H1 (cell line): Measurements from ENCODE around the gene SSNA1. TPM values are rescaled to one million over a fixed set of nuclear protein-coding genes. Genes with fewer than 3 reads are reported as not detected.

Experiments used
- CTCF ChIA-PET: fragments of 300-600 bp; sonication (Branson Sonifier 250); formaldehyde crosslinking; loops from one replicate; lab custom pipeline; 2021; ENCODE audit not compliant: partially characterized antibody; lab: Charles Lee
- POLR2A ChIA-PET: fragments of 300-600 bp; sonication (Branson Sonifier 250); formaldehyde crosslinking; loops from one replicate; lab custom pipeline; 2021; ENCODE audit warnings: inconsistent platforms; ENCODE audit not compliant: partially characterized antibody; lab: Charles Lee
- DNase-seq, 2 experiments: peaks; one replicate each; pipeline versions ENCODE4 v3.0.0 to v3.0.0-alpha.2; 2010 to 2022; ENCODE audit warnings: low spot score in 2 of 2, low read depth in 1 of 2, mixed read lengths in 1 of 2
- FAIRE-seq: peaks from 2 replicates; lab custom pipeline; 2011; peaks lifted over from hg19 to GRCh38; lab: Jason Lieb, UNC
- H2AFZ ChIP-seq: 2 replicates; pipeline ENCODE4 v1.8.1; 2012; ENCODE audit warnings: low read length, inconsistent platforms
- H2AK5ac ChIP-seq: 2 replicates; pipeline ENCODE4 v1.6.1; 2013; ENCODE audit warnings: low read depth, low read length
- H2BK120ac ChIP-seq: replicated peaks from 2 replicates; pipeline ENCODE3; 2013; ENCODE audit warnings: low read depth, low read length, inconsistent platforms
- H2BK12ac ChIP-seq: 2 replicates; pipeline ENCODE4 v1.6.1; 2013; ENCODE audit warnings: low read depth, low read length
- H2BK15ac ChIP-seq: 2 replicates; pipeline ENCODE4 v1.6.1; 2013; ENCODE audit warnings: low read length
- H2BK20ac ChIP-seq: 2 replicates; pipeline ENCODE4 v1.6.1; 2013; ENCODE audit warnings: low read length
- H2BK5ac ChIP-seq: 2 replicates; pipeline ENCODE4 v1.6.1; 2013; ENCODE audit warnings: low read depth, low read length
- H3K14ac ChIP-seq: 2 replicates; pipeline ENCODE4 v1.6.1; 2013; ENCODE audit warnings: inconsistent platforms; ENCODE audit not compliant: insufficient read length
- H3K18ac ChIP-seq: 2 replicates; pipeline ENCODE4 v1.6.1; 2013; ENCODE audit warnings: low read length; ENCODE audit errors: extremely low read depth
- H3K23ac ChIP-seq: 2 replicates; pipeline ENCODE4 v1.6.1; 2013; ENCODE audit warnings: inconsistent platforms; ENCODE audit not compliant: insufficient read length
- H3K23me2 ChIP-seq: 2 replicates; pipeline ENCODE4 v1.6.1; 2013; ENCODE audit warnings: low read depth, low read length
- H3K27ac ChIP-seq: 2 replicates; pipeline ENCODE4 v1.6.1; 2011; ENCODE audit warnings: low read depth, low read length, inconsistent platforms
- H3K27me3 ChIP-seq, 4 experiments: replicated peaks in 1 of 4; 1 replicate in 1 of 4; 2 replicates in 3 of 4; pipeline versions ENCODE4 v1.6.1 to v1.8.1; 2011 to 2013; ENCODE audit warnings: low read length in 3 of 4, mild to moderate bottlenecking in 3 of 4, inconsistent platforms in 2 of 4, mixed read lengths in 2 of 4, moderate library complexity in 1 of 4; ENCODE audit not compliant: control insufficient read depth in 3 of 4, insufficient read depth in 3 of 4; ENCODE audit errors: extremely low read depth in 1 of 4
- H3K36me3 ChIP-seq, 4 experiments: 2 replicates each; pipeline versions ENCODE4 v1.6.1 to v1.8.1; 2011 to 2013; ENCODE audit warnings: mild to moderate bottlenecking in 4 of 4, low read length in 3 of 4, moderate library complexity in 2 of 4, control low read depth in 1 of 4, inconsistent platforms in 1 of 4; ENCODE audit not compliant: insufficient read depth in 4 of 4, control insufficient read depth in 2 of 4
- H3K4ac ChIP-seq: replicated peaks from 2 replicates; pipeline ENCODE3; 2013; ENCODE audit warnings: low read length, low read depth, mixed read lengths, inconsistent platforms; ENCODE audit not compliant: insufficient read length
- H3K4me1 ChIP-seq, 4 experiments: replicated peaks in 1 of 4; 1 replicate in 1 of 4; 2 replicates in 3 of 4; pipeline versions ENCODE4 v1.6.1 to v1.8.1; 2011 to 2013; ENCODE audit warnings: low read length in 3 of 4, inconsistent platforms in 2 of 4, mixed read lengths in 1 of 4; ENCODE audit not compliant: insufficient read depth in 4 of 4, control insufficient read depth in 3 of 4
- H3K4me2 ChIP-seq, 2 experiments: 2 replicates each; pipeline versions ENCODE4 v1.6.1 to v1.8.1; 2011 to 2013; ENCODE audit warnings: low read depth in 2 of 2, low read length in 2 of 2, control low read depth in 1 of 2, inconsistent platforms in 1 of 2, mild to moderate bottlenecking in 1 of 2; ENCODE audit not compliant: insufficient read depth in 1 of 2
- H3K4me3 ChIP-seq, 4 experiments: fragments of 200-600, 300-600 bp in 1 of 4; sonication (generic), shearing (Covaris generic), sonication (Bioruptor Twin) in 1 of 4; 2 replicates each; pipeline versions ENCODE4 v1.5.1 to v1.8.1; 2011 to 2016; ENCODE audit warnings: low read length in 4 of 4, low read depth in 3 of 4, control low read depth in 2 of 4, inconsistent platforms in 2 of 4, mild to moderate bottlenecking in 2 of 4, mixed read lengths in 1 of 4, moderate library complexity in 1 of 4; ENCODE audit not compliant: insufficient read depth in 2 of 4; ENCODE audit errors: extremely low read depth in 1 of 4
- H3K56ac ChIP-seq: replicated peaks from 2 replicates; pipeline ENCODE3; 2013; ENCODE audit warnings: low read depth, mild to moderate bottlenecking, mixed read lengths, low read length, inconsistent platforms; ENCODE audit not compliant: insufficient read length
- H3K79me1 ChIP-seq: 2 replicates; pipeline ENCODE4 v1.6.1; 2013; ENCODE audit warnings: low read depth, low read length, control low read depth
- H3K79me2 ChIP-seq, 2 experiments: 2 replicates each; pipeline versions ENCODE4 v1.6.1 to v1.8.1; 2012 to 2013; ENCODE audit warnings: low read length in 2 of 2, mild to moderate bottlenecking in 2 of 2, inconsistent platforms in 1 of 2; ENCODE audit not compliant: insufficient read depth in 2 of 2, control insufficient read depth in 1 of 2
- H3K9ac ChIP-seq, 4 experiments: replicated peaks in 1 of 4; 1 replicate in 1 of 4; 2 replicates in 3 of 4; pipeline versions ENCODE4 v1.6.1 to v1.8.1; 2011 to 2013; ENCODE audit warnings: low read depth in 3 of 4, low read length in 3 of 4, control low read depth in 2 of 4, mild to moderate bottlenecking in 2 of 4, moderate library complexity in 2 of 4, inconsistent platforms in 1 of 4; ENCODE audit errors: extremely low read depth in 1 of 4
- H3K9me3 ChIP-seq, 2 experiments: 2 replicates each; pipeline versions ENCODE4 v1.6.1 to v1.8.1; 2012 to 2013; ENCODE audit warnings: mild to moderate bottlenecking in 2 of 2, moderate library complexity in 2 of 2, control low read depth in 1 of 2, inconsistent platforms in 1 of 2, low read depth in 1 of 2, low read length in 1 of 2, mixed read lengths in 1 of 2; ENCODE audit not compliant: insufficient read depth in 2 of 2
- H4K20me1 ChIP-seq, 2 experiments: replicated peaks in 1 of 2; 2 replicates each; pipeline versions ENCODE3 to v1.8.1; 2011 to 2013; ENCODE audit warnings: inconsistent platforms in 2 of 2, low read length in 2 of 2, mild to moderate bottlenecking in 1 of 2; ENCODE audit not compliant: insufficient read depth in 2 of 2, control insufficient read depth in 1 of 2
- H4K5ac ChIP-seq: 2 replicates; pipeline ENCODE4 v1.6.1; 2013; ENCODE audit warnings: low read length, low read depth, mixed read lengths, inconsistent platforms; ENCODE audit not compliant: insufficient read length
- H4K8ac ChIP-seq: 2 replicates; pipeline ENCODE4 v1.8.0; 2013; ENCODE audit warnings: mild to moderate bottlenecking, moderate library complexity, low read length, inconsistent platforms; ENCODE audit not compliant: insufficient read depth; ENCODE audit errors: extremely low read depth
- H4K91ac ChIP-seq: replicated peaks from 2 replicates; pipeline ENCODE3; 2013; ENCODE audit warnings: low read length, mixed read lengths, inconsistent platforms; ENCODE audit not compliant: insufficient read length
- ASH2L ChIP-seq: fragments of 200-600, 300-600 bp; sonication (generic); IDR thresholded peaks from one replicate; pipeline ENCODE4 v1.7.1; 2017; ENCODE audit warnings: low read length
- BACH1 ChIP-seq: IDR thresholded peaks from 2 replicates; pipeline ENCODE4 v1.6.1; 2012; ENCODE audit warnings: low read length, improper control_type of control experiment
- BCL11A ChIP-seq, 2 experiments: IDR thresholded peaks; one replicate each; pipeline ENCODE4 v1.6.1; 2011; ENCODE audit warnings: low read depth in 2 of 2, low read length in 2 of 2, mild to moderate bottlenecking in 2 of 2
- KDM5A ChIP-seq: fragments of 200-600 bp; IDR thresholded peaks from 2 replicates; pipeline ENCODE4 v1.7.1; 2012; ENCODE audit warnings: mild to moderate bottlenecking, low read length, inconsistent platforms, mixed read lengths
- POLR2AphosphoS5 ChIP-seq: IDR thresholded peaks from 2 replicates; pipeline ENCODE4 v1.6.1; 2011; ENCODE audit warnings: low read depth, low read length
- POU5F1 ChIP-seq: IDR thresholded peaks from 2 replicates; pipeline ENCODE4 v1.6.1; 2011; ENCODE audit warnings: low read depth, mild to moderate bottlenecking, low read length, moderate library complexity
- RAD21 ChIP-seq, 2 experiments: IDR thresholded peaks in 1 of 2; conservative IDR thresholded peaks in 1 of 2; 2 replicates each; pipeline ENCODE4 v1.6.1; 2011; ENCODE audit warnings: low read depth in 2 of 2, low read length in 2 of 2, improper control_type of control experiment in 1 of 2, inconsistent platforms in 1 of 2, mild to moderate bottlenecking in 1 of 2, moderate library complexity in 1 of 2
- SIRT6 ChIP-seq: IDR thresholded peaks from one replicate; pipeline ENCODE4 v1.7.1; 2012; ENCODE audit warnings: low read length, inconsistent platforms
- SIX5 ChIP-seq: IDR thresholded peaks from 2 replicates; pipeline ENCODE4 v1.6.1; 2011; ENCODE audit warnings: mild to moderate bottlenecking, low read depth, low read length
- TAF1 ChIP-seq: IDR thresholded peaks from 2 replicates; pipeline ENCODE4 v1.6.1; 2011; ENCODE audit warnings: mild to moderate bottlenecking, low read depth, low read length
- TCF12 ChIP-seq: IDR thresholded peaks from 2 replicates; pipeline ENCODE4 v1.6.1; 2011; ENCODE audit warnings: low read depth, mild to moderate bottlenecking, low read length
- ZNF274 ChIP-seq: IDR thresholded peaks from 2 replicates; pipeline ENCODE4 v1.7.0; 2012; ENCODE audit warnings: low read length, borderline replicate concordance; ENCODE audit errors: extremely low read depth
- WGBS, 2 experiments: shearing (Covaris generic) in 1 of 2; methylation state at CpG; one replicate each; pipeline versions ENCODE4 v1.1.6 to v1.1.7; 2013 to 2015; ENCODE audit warnings: low lambda C conversion rate in 2 of 2, mixed read lengths in 2 of 2, inconsistent platforms in 1 of 2, low coverage in 1 of 2, missing lambda C conversion rate in 1 of 2; ENCODE audit not compliant: insufficient replicate concordance in 2 of 2, insufficient coverage in 1 of 2, insufficient read length in 1 of 2; ENCODE audit errors: extremely low coverage in 1 of 2, missing lambda C conversion rate in 1 of 2; 5-methylcytosine and 5-hydroxymethylcytosine counted together
- polyA plus RNA-seq, 7 experiments: library from polyadenylated mRNA; depleted of rRNA in 3 of 7; stranded (reverse) in 5 of 7; unstranded in 2 of 7; fragments of >200 nt in 5 of 7; fragments of 200-250 nt in 2 of 7; gene quantifications; 1 replicate in 5 of 7; 2 replicates in 1 of 7; 4 replicates in 1 of 7; pipeline versions ENCODE4 v1.2.1 to v1.2.3, GENCODE V29; 2011 to 2013; ENCODE audit warnings: missing spikeins in 2 of 7, mixed read lengths in 2 of 7
- total RNA-seq: library from RNA; stranded (reverse); fragmentation: NEBNext Ultra II Directional; extraction: Animal tissue kit (Norgen Biotek cat#: 25700); gene quantifications from 2 replicates; pipeline ENCODE4 v1.2.1, GENCODE V29; 2021

Gene SSNA1
- total and polyA plus RNA-seq, 2 of the 8 experiments (the other 6 are each of a cell fraction or from before 2014, with no cell fraction given) = 87.3 to 157 TPM

- H3K4me1 ChIP-seq = peaks cover 0 to 33% (median 17%) of the 10 kb centered on the region in 4 experiments; a peak in 6 of 7 replicates
- H3K4me2 ChIP-seq = peak overlapping the region; percentile 70 to 76; a peak in 2 of 4 replicates
- H3K36me3 ChIP-seq = no peaks in the 10 kb centered on the region
- no peak overlapping the region for H2BK5ac ChIP-seq
- no peak overlapping the region for H2AK5ac ChIP-seq
- no peak overlapping the region for H3K18ac ChIP-seq
- H3K23ac ChIP-seq = no peak overlapping the region
- CTCF ChIA-PET = interaction anchor here (0.6 to 14.0 kb wide), 10 partner anchors 8 to 108 kb away, joined by 3 to 204 read pairs (median 4); partner anchors contain the start of genes CYSRT1, RNF208, RNF224 and SLC34A3
- POLR2A ChIA-PET = interaction anchor here (0.8 to 2.2 kb wide), 13 partner anchors 10 to 108 kb away, joined by 3 to 21 read pairs (median 4); partner anchors contain the start of genes ANAPC2, RNF208 and SSNA1
- no peak overlapping the region for H3K27ac ChIP-seq
- peaks cover 22% of the 10 kb centered on the region for H3K79me1 ChIP-seq
- no peak overlapping the region for H2BK15ac ChIP-seq
- peaks cover 7 to 29% of the 10 kb centered on the region in 2 experiments for H4K20me1 ChIP-seq
- H3K9me3 ChIP-seq = no peaks in the 10 kb centered on the region
- H3K27me3 ChIP-seq = no peaks in the 10 kb centered on the region
- no peak overlapping the region for H4K91ac ChIP-seq
- no peak overlapping the region for H4K5ac ChIP-seq
- TF ChIP-seq BCL11A (IDR thresholded peaks at IDR 0.05; ENCODE audit: low read depth in 2 of 2, low read length in 2 of 2) = no peak
- no peak for TF ChIP-seq RAD21 (IDR thresholded peaks at IDR 0.05 in 1 of 2, conservative IDR thresholded peaks at IDR 0.05 in 1 of 2; ENCODE audit: low read depth in 2 of 2, low read length in 2 of 2)
- TF ChIP-seq KDM5A = no peak
- TF ChIP-seq POLR2AphosphoS5 = no peak
- no peak for TF ChIP-seq TAF1
- no peak for TF ChIP-seq SIRT6
- TF ChIP-seq ASH2L = no peak
- no peak for TF ChIP-seq ZNF274
- TF ChIP-seq SIX5 = no peak
- no peak for TF ChIP-seq TCF12
- TF ChIP-seq BACH1 = no peak
- TF ChIP-seq POU5F1 = no peak
- TF ChIP-seq, all 59 proteins: peak for 0
- no peak overlapping the region for H3K14ac ChIP-seq
- no peak overlapping the region for H2AFZ ChIP-seq
- 89% methylated on average over 14 of the region's 19 CpGs; no CpG with 5 or more reads in 1 of the 2 experiments for WGBS, 2 experiments
- H3K4ac ChIP-seq = no peak overlapping the region
- FAIRE-seq (no peak), DNase-seq (no peak)
- H2BK12ac ChIP-seq = no peak overlapping the region
- H3K79me2 ChIP-seq = peaks cover 0 to 30% of the 10 kb centered on the region in 2 experiments; a peak in 3 of 4 replicates
- H3K23me2 ChIP-seq = peaks cover 3% of the 10 kb centered on the region; the same call in 1 of the 2 replicates
- no peak overlapping the region for H2BK120ac ChIP-seq
- H3K4me3 ChIP-seq = peak overlapping the region in 1 of 4 experiments; percentile 67; a peak in 1 of 8 replicates
- H2BK20ac ChIP-seq = no peak overlapping the region
- H3K9ac ChIP-seq = no peak overlapping the region
- peak overlapping the region; percentile 35; the same call in 1 of the 2 replicates for H4K8ac ChIP-seq
- no peak overlapping the region for H3K56ac ChIP-seq
Observed at GRCh38 chr9:137198051-137198901, 9.8 kb downstream of the SSNA1 start.
